NCI-H1930 (cell line): ENCODE results near the gene DNAH6.
"Not testable (repeated sequence)": the region's sequence is repeated elsewhere in the genome, so short reads cannot be mapped to it uniquely, and the experiment has no call there.

Experiments
- DNase-seq, 2 experiments: peaks; one replicate each; lab custom pipeline; 2025; lab: John Stamatoyannopoulos, UW

DNAH6 gene

DNA sequence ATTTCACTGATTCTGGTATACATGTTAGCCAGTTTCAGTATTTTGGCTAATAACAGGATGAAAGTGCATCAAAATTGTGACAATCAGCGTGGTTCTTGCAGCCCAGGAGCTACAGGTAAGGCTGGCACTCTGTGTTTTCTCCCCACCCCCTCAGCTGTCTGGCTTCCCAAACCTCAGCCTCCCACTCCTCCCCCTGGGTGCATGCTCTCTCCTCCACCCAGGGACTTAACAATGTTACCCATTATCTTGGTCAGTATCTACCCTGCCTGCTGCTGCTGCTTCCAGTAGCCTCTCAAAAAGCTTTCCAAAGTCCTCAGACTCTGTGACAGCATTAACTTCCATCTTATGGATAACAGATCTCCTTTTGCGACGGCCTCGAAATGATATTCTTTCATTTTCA lies 323.6 kb downstream of the DNAH6 start:
- no peak for DNase-seq

DNA sequence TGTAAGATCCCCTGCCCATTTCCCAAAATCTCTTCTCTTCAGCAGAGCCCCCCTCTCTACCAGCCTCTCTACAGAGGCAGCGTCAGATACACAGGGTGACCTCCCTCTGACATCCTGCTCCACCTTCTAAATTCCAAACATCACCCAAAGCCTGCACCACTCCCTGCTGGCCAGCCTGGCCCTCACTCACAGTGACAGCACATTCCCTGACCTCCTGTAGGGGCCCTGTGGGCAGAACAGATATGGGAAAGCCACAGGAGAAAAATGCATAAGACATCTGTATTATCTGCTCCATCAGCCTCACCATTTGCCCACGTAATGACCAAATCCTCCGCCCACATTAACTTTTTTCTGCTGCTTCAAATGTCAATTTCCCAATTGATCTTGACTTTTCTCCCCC lies 324.0 kb downstream of the DNAH6 start:
- no peak for DNase-seq

DNA sequence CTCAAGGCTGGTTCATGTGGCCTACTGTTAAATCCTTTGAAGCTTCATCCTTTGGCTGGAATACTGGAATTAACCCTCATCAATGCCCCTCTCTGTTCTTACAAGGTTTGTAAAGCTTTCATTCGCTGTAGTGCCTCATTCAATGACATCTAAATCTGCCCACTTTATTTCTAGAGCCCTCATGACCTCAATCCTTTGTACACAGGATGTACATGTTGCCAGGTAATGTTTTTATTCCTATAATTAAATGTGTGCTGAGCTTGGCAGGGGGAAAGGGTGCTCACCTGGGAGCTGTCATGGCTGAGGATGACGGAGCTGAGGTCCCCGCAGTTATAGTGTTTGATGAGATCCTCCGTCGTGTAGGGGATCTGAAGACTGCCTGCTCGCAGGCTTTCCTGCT lies 325.3 kb downstream of the DNAH6 start:
- no peak for DNase-seq

DNA sequence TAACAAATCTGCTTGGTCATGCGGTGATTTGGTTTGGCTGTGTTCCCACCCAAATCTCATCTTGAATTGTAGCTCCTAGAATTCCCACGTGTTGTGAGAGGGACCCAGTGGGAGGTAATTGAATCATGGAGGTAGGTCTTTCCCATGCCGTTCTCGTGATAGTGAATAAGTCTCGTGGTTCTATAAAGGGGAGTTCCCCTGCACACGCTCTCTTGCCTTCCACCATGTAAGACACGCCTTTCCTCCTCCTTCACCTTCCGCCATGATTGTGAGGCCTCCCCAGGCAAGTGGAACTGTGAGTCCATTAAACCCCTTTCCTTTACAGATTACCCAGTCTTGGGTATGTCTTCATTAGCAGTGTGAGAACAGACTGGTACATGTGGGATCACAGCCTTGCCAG lies 327.8 kb downstream of the DNAH6 start:
- DNase-seq = no peak

DNA sequence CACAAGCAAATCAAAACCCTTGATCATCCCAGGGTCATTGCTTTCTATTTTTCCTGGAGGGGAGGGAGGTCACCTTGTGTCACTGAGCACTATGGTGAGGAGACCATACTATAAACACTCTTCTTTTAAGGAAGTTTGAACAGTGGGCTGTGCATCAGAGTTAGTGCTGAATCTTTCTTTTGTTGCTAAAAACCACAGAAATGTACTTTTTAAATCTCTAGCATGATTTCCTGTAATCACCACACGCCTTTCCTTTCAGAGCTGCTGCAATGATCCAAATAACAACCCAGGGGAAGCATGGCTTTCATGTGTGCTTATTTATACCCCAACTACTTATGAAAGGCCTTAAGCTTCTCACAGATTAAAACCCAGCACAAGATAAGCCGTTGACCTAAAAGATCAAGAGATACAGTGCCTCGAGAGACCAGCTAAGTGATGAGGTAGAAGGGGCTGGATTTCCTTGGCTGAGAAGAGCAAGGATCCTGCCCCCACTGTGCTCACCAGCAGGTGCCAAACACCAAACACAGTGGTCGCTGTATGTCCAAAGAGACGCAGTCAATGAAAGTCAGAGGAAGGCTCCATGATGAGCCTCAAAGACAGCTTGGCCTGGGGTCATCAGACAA lies 329.9 kb downstream of the DNAH6 start:
- no peak for DNase-seq

DNA sequence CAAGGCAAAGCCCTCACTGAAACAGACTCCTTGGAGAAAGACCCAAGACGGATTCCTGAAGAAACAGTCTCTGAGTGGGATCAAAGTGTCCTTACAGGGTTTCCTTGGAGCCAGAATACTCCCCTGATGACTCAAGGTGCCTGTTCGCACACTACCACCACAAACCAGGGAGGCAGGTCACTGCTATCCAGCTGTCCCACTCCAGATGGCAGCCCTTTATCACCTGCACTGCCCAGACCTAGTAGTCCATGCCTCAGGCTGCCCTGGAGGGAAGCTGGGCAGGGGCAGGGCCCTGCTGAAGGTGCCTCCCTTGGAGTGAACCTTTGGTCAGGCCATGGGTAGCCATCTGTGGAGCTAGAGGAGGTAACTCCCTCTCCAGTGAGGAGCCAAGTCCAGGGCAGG lies 330.4 kb downstream of the DNAH6 start:
- DNase-seq = no peak

DNA sequence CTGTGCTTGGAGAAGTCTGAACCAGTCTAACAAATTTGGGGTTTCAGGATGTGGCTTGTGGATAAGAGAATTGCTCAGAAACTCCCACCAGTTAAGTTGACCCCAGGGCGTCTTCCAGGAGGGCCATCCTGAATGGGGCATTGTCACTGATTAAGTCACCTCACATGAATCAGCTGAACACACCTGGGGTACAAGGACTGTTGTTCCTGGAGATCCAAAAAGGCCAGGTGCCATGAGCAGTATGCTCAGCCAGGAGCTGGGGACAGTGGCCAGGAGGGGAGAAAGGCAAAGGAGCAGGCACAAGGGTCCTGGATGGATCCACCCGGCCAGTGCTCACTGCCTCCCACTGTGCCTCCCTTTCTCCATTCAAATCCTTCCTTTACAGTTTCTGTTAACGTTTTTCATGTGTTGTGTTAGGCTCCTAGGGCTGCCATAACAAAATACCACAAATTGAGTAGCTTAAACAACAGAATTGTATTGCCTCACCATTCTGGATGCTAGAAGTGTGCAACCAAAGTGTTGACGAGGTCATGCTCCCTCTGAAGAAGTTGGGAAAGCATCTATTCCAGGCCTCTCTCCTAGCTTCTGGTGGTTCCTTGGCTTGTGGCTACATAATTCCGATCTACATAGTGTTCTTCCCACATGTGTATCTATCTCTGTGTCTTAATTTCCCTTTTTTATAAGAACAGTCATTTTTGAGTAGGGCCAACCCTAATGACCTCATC lies 331.2 kb downstream of the DNAH6 start:
- no peak for DNase-seq

DNA sequence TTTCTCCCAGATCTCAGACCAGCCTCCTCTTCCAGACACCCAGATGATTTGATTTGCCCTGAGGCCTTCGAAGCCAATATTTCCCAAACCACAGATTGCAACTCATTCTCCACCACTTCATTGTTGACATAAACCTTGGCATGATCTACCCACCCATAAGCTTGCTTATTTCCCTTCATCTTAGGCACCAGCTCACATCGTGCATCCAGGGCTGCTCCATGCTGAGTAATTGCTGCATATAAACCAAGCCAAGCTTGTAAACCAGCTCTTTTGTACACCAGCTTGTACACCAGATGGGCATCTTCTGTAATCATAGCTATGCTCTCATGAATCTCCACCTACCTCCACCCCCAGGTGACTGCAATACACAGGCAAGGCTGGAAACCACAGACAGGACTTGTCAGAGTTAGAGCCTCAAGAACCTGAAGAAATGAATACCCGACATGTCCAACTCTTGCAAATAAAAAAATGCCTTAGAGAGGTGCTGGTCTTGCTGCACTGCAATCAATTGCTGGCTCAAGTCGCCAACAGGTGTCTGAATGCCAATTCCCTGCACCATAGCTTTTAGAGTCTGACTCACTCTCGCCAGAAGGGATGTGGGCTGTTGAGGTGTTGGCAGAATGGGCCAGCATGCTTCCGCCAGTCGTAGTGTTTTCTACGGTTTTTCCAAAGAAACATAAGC lies 333.1 kb downstream of the DNAH6 start:
- no peak for DNase-seq

DNA sequence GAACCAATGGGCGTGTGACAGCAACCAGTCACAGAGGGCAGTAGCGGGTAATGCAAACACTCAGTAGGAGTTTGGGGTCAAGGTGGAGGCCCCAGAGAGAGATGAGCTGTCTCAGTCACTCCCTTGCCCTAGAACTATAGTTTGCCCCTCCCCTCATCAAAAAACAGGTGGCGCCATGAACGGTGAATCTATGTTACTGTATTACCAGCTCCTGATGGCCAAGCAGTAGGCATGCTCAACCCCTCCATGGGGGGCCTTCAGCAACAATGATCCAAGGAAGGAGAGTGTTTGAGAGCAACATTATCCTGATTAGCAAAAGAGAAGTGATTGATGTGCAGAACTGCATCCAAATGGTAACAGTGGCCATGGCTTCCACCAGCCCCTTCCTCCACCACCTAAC lies 334.2 kb downstream of the DNAH6 start:
- DNase-seq = no peak

DNA sequence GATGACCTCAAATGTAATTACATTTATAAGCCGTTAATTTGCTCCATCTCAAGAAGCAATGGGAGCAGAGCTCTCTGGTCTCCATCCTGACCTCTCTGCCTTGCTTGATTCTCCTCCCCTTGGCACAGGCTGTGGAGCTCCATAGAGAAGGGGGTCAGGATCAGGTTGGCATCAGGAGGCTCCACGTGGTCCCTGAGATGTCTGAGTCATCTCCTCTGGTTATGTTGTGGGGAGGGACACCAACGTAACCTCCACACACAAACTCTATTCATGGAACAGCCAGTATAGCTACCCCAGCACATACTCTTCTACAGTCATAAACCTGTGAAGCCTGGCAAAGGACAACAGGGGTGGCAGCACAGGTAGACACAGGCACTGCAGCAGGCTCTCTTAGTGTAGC lies 335.6 kb downstream of the DNAH6 start:
- DNase-seq = no peak

DNA sequence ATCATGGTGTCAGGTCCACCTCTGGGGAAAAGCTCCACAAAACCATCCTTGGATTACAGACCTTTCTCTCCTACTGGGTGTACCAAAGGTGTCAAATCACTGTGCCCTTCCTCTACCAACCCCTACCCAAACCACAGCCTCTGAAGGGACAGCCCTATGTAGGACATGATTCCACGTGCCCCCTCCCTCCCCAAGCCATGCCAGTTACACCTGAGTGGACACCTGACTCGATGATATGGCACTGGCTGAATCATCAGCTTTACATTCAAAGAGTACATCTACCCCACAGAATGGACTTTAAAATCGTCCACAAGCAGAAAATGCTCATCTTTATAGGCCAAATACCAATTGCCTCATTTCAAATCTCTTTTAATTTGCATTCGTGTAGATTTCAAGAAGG lies 338.6 kb downstream of the DNAH6 start:
- DNase-seq = no peak

DNA sequence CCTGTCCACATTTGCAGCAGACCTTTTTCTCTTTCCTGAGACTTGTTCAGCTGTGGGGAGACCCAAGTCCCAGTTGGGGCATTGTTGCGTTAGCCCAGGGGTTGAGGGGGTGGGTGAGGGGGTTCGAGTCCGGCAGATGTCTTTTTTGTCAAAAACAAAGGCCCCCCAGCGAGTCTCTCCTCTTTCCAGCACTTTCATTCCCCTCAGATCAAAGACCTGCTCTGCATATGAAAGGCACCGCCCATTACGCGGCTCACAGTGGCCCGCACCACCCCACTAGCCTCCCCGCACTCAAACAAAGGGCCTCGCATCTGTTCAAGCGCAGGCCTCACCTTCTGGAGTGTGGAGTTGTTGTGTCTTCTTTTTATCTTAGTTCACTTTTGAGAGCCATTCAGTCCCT lies 339.4 kb downstream of the DNAH6 start:
- DNase-seq = no peak

DNA sequence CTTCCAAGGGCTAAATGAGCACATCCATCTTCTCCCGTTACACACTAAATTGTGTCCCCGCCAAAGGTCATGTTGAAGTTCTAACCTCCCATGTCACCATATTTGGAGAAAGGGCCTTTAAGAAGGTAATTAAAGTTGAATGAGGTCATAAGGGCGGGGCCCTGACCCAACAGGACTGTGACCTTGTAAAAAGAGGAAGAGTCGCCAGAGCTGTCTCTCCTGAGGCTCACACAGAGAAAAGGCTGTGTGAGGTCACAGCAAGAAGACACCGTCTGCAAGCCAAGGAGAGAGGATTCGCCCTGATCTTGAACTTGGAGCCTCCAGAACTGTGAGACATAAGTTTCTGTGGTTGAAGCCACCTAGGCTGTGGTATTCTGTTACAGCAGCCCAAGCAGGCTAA lies 340.5 kb downstream of the DNAH6 start:
- no peak for DNase-seq

DNA sequence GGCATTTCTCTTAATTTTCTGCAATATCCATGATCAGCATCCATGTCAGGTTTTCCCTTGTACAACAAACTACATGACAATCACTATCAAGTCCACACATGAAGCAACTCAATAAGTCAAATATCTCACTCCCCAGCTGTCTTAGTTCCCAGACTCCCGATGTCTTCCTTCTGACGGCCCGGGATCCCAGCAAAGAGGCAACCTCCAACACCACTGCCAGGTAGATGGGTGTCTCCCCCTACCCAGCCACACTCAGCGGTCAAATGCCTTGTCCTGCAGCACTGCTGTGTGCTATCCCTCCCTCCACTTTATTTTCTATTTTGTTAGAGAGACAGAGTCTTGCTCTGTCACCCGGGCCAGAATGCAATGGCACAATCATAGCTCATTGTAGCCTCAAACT lies 341.3 kb downstream of the DNAH6 start:
- DNase-seq = no peak

DNA sequence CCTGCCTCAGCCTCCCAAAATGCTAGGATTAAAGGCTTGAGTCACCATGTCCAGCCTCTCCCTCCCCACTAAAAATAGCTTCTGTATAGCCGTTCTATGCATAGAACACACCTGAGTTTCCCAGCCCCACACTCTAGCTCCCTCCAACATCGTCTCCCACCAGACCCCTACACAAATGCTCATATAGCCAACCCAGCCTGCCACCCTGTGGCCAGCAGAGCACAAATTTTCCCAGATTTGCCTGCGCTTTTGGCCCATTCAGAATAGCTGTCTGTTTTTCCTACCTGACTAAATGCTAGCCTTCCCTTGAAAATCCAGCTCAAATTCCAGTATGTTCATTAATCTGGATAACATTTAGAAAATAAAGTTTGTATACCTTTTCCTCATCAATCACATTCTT lies 341.8 kb downstream of the DNAH6 start:
- DNase-seq = no peak

DNA sequence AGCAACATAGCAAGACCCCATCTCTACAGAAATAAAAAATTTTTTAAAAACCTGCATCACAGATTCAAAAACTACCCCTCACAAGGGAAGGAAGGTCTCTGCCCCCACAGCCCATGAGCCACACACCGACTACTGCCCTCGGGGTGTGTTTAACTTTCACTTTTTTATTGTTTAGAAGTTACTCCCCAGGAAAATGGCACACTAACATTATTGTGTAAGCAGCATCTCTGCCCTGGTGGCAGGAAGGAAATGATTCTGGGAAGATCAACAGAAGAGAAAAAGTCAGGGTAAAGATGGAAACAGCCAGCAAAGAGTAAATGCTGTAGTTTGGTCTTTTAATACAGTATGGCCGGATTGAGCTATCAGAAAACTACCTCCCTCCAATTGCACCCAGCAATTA lies 342.6 kb downstream of the DNAH6 start:
- no peak for DNase-seq

DNA sequence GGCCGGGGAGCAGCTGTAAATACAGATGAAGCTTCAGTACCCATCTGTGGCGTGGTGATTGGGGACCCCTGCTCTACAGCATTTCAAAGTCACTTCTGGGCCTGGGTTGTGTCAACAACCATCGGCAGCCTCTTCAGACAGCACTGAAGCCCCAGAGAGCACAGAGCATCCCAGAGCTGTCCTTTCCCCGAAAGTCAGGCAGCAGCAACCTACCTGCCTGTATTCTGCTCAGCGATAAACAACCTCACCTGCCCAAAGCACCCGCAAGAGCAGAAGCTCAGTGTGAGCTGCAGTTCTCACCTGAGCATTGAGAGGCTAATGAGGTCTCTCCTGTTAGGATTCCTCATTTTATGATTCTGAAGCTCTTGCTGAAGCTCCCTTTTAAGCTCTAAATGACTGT lies 345.2 kb downstream of the DNAH6 start:
- DNase-seq = no peak

DNA sequence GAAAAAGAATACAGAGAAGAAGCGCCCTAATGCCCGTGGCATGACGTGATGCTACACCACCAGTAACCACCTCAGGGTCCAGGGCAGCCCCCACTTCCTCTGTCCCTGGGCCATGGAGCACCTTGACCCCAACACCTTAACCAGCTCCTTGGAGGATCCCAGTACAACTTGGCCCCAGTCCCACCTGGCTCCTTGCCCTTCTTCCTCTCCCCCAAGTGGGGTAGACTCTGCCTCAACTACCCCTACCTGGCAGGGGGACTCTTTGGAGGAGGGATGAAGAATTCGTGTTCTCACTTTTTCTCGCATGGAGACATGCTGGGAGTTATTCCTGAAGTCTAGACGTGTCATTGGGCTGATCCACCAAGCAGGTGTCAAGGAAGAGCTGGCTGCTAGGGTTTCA lies 345.7 kb downstream of the DNAH6 start:
- no peak for DNase-seq

DNA sequence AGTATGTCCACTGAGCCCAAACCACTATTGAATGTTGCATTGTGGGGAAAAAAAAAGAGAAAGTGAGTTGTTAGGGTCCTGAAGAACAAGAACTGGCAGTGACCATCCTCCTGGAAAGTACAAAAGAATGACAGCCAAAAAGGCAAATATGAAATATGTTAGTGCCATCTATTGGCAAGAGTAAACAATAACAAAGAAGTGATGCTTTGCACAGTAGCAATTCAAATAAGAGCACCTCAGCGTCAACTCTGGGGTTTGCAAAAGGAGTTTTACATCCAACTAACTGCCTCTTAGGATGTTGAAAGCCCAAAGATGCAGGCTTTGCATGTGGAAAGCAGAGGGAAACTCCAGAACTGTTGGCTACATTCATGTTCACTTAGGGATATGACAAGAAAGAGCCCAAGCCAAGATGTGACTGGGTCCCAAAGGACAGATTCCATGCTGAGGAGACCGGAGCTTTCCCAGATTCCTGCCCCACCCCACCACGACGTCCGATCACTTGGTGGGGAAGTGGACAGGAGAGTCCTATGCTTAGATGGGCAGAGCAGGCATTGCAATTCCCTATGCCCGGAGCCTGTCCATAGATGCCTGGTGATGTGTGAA lies 349.0 kb downstream of the DNAH6 start:
- DNase-seq = no peak

DNA sequence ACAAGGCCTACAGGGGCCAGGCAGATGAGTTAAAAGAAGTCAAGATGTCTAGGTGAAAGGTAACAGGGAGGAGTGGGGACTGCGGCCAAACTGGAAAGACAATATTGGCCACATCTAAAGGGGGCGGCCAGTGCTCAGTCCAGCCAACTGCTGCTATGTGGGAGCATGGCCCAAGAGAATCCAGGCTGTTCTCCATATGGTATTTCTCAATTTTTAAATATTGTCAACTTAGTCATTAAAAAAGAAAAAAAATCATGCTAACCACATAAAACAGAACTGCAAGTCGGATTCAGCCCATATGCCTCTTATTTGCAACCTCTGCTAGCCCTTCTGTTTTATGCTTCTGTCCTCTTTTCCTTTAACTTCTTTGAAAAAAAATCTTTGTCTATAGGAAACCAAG lies 349.8 kb downstream of the DNAH6 start:
- no peak for DNase-seq

DNA sequence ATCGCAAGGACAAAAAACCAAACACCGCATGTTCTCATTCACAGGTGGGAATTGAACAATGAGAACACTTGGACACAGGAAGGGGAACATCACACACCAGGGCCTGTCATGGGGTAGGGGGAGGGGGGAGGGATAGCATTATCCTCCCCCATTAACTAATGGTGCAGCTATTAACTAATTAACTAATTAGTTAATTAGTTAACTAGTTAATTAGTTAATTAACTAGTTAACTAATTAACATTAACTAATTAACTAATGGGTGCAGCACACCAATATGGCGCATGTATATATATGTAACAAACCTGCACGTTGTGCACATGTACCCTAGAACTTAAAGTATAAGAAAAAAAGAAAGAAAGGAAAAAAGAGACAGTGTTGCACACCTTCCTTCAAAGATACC lies 352.0 kb downstream of the DNAH6 start:
- DNase-seq = not testable (repeated sequence)
